Renal cortex interstitium (tissue), 11 donors: Measurements from ENCODE around the gene LRRC46. TPM values are rescaled to one million over a fixed set of nuclear protein-coding genes. Genes with fewer than 3 reads are reported as not detected.

Source experiments
- DNase-seq, 11 donors: peaks; one replicate each; pipeline ENCODE4 v3.0.0-alpha.2; 2013; ENCODE audit warnings: low read depth in 9 of 11, low spot score in 4 of 11; ENCODE audit errors: extremely low read depth in 1 of 11
- polyA plus RNA-seq, 3 donors: library from polyadenylated mRNA; unstranded; fragments of 120-200 nt; gene quantifications; one replicate each; pipeline ENCODE4 v1.2.1, GENCODE V29; 2013; ENCODE audit not compliant: insufficient read length in 3 of 3

Gene LRRC46
- polyA plus RNA-seq, 3 donors: 2.5 to 3.6 (median 3.4) TPM

DNA sequence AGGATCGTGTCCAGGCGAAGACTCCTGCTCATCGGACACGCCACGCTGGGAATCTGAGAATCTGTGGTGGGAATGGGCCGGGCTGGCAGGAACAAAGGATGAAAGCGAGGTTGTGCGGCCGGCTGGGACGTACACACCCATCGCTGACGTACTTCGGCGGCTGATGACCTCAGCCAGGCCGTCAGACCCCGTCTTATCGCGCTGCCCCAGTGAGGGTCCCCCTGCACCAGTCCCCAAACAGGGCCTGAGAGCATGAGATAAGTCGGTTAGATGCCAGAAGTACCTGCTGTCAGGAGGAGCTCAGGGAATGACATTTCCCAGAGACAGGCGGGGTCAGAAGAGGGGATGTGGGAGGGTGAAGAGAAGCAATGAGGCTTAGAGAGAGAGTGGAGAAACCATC is 35.5 kb downstream of the LRRC46 start:
- no peak for DNase-seq

DNA sequence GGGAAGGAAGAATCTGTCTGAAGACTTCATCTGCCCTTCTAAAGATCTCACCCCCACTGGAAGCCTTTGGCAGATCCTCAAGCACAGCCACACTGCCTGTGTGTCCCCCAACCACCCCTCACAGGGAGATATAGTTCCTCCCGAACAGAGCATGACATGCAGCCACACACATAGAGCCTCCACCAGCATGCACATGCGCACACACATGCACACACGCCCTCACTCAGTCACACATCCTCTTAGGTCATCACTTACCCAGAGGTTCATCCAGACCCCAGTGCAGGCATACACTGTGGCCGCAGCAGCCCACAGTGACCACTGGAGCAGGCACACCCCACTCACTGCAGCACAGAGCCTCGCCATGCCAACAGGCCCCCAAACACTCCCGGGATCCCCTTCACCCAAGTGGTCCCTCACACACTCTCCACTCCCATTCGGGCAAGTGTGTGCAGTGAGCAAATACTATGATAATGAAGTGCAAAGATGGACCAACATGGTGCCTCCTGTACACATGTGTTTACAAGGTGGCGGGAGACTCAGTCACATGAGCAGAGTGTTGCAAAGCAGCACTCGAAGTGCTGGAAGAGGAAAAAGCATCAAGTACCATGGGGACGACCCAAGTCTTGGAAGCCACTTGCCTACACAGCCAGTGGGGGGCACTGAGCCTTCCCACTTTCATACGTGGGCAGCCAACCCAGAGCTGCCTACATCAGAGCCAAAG is 36.5 kb downstream of the LRRC46 start:
- DNase-seq: no peak

DNA sequence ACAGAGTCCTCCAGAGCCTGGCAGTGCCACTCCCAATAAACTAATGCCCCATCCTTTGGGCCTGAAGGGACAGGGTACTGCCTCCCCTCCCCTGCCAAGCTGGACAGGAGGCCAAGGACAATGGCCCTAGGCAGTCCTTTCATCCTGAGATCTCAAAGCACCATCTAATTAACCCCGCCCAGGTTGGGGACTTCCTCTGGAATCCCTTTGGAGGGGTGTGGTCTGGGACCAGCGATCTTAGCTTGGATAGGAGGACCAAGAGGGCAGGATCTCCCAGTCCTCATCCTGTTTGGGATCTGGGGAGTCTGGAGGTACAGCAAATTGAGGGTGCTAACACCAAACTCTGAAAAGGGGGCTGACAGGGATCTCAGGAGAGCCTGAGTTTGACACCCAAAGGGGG is 37.6 kb downstream of the LRRC46 start:
- DNase-seq: no peak

DNA sequence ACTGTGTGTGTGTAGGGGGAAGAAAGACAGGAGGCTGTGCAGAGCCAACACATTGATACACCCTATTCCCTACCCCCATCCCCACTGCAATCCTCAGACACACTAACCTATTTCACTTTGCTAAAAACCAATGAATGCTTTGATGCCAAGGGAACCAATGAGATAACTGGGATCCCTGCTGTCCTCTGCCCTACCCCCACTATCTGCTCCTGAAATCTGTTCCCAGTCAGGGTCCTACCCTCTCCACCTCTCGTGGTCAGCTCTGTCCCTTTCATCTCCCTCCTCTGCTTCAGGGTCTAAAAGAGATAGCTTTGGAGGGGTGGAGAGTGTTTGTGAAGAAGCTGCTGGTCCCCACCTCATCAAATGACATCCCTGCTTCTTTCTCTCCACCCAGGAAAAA is 38.6 kb downstream of the LRRC46 start:
- DNase-seq: no peak

DNA sequence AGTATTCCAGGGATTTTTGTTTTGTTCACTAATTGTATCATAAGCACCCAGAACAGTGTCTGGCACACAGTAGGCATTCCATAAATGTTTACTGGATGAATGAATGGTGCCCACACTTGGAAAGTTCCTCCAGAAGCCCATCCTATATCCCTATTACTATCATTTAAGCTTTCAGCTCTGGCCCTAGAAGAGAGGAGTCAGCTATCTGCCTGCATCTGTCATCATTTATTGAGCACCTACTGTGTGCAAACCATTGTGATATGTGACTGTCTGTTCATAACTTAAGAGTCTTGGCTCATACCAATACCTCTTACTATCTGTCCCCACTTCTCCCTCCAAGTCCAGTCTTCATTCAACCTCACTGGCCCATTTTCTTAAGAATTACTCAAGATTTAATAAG is 39.6 kb downstream of the LRRC46 start:
- no peak for DNase-seq

DNA sequence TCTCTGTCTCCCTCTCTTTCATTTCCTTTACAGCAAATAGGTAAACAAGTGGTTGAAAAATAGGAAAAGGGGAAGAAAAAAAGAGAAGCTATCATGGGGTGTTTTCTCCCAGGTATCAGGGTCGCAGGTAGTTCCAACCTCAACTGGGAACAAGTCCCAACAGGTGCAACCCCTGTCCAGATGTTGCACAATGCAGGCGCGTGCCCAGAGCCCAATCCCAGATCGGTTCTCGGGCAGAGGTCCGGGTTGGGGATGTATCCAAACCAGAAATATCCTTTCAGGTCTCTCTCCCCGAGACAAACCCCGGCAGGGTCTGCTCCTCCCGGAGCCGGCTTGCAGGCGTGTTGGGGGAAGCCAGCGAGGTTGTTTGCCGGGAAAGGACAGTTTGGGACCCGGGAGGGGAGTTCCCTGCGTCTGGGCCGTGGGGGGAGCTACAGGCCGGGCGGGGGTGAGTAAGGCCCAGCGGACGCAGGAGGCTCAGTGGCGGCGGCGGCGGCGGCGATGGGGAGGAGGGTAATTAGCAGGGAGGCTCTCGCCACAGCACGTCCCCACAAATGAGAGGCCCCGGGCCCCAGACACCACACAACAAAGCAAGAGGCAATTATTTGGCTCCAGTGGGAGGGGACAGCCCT is 40.7 kb downstream of the LRRC46 start:
- DNase-seq: no peak

DNA sequence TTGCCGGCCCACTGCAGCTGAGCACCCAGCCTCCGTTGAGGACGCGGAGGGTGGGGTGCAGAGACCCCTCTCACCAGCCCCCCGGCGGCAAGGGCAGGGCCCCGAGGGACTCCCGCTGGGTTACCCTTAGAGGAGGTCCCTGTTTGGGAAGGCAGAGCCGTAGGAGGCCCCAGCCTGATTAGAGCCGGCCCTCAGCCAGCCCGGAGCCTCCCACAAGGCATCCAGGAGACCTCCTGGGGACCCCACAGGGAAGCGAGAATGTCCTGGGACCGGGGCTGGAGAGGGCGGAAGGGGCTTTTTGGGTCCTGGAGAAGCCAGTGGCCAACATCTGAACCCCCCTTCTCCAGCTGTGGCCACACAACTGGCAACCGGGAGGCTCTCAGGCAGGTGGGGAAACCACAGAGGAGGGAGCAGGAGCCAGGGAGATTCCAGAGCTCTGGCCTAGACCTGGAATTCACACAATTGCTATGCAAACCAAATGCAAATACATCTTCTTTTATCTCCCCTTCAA is 41.2 kb downstream of the LRRC46 start:
- DNase-seq: no peak

DNA sequence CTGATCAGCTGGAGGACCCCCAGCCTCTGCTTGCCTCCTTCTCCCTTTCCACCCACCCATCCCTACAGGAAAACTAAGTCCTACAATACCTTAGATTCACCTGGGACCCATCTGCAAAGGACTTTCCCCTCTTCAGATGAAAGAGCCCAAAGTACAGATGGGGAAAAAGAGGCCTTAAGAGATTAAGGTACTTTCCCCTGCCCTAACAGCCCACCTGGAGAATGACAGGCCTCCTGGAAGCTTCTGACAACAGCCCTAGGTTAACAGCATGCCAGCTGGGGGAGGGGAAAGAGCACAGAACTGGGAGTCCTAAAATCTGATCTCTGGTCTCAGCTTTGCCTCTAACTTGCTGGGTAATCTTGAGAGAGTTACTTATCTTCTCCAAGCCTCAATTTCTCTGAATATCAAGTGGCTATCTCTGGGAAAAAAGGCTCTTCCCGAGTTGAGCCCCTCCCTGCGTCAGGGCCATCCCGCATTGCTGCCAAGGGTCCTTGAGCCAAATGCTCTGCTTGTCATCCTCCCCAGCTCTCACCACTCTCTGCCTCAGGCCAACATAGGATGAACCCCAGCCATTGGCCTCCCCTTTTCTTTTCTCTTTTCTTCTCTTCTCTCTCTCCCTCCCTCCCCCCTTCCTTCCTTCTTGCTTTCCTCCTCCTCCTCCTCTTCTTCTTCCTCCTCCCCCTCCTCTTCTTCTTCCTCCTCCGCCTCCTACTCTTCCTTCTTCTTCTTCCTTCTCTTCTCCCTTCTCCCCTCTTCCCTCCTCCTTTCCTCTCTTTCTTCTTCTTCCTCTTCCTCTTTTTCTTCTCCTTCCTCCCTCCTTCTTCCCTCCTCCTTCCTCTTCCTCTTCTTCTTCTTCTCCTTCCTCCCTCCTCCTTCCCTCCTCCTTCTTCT is 42.0 kb downstream of the LRRC46 start:
- no peak for DNase-seq

DNA sequence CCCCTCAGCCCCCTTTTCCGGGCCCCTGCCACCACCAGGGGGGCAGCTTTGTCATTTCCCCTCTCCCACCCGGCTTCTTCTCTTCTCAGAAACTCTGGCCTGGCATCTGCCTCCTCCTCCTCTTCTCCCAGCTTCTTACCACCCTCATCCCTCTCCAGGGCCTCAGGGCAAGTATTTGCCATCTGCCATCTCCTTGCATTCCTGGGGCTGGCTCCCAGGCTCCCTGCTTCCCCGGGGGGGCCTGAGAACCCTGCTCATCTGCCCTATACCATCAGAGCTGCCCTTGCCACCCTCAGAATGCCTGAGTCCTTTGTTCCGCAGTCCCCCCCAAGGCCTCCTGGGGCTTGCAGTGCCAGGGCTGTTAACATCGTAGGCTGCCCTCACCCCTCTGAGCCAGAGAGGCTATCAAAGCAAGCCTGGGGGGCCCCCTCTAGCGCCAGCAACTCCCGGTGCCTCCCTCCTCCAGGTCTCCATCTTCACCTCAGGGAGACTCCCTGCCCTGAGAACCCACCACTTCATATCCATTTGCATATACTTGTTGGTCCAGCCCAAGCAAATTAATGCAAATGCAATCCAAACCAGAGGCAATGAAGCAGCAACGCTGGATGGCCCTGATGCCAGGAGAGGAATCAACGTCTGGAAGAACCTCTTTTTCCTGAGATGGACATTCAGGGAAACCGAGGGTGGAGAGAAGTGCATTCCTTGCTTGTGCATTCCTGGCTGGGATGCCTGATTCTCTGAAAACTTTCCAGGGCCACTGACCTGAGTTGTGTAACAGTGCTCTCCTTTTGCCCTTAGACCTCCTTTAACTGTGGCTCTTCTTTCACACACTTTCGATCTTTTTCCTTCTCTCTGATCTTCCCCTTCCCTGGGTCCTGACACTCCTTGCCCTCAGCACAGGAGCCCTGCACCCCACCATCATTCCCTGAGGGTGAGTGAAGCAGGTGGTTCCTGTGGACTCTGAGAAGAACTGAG is 43.8 kb downstream of the LRRC46 start:
- DNase-seq: no peak

DNA sequence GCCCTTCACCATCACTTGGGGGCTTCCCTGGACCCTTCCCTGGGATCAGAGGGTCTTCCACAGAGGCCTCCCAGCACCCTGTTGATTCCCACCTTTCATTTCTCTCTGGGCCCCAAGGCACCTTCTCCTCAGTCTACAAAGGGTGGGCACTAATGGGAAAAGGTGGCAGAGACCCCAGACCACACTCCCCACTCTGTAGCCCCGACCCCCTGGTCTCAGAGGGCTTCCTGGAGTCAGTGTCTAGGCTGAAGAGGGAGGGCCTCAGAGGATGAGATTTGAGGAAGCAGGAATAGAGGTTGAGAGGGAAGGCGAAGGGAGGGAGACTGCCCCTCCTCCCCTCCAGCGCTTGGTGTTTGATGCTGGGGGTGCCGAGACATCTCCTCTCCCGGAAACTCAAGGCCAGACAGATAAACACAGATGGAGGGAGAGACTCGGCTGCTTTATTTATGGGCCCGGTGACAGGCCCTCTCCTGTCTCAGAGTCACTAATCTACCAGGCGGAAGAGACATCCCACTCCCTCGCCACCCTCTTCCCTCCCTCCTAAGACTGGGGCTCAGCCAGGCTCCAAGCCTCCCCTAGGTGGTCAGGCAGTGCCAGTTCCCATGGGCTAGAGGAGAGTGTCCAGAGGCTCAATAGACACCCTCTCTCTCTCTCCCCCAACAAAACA is 46.0 kb downstream of the LRRC46 start:
- DNase-seq: peak in 7 of 11 donors; percentile 44 to 80 (median 70)

DNA sequence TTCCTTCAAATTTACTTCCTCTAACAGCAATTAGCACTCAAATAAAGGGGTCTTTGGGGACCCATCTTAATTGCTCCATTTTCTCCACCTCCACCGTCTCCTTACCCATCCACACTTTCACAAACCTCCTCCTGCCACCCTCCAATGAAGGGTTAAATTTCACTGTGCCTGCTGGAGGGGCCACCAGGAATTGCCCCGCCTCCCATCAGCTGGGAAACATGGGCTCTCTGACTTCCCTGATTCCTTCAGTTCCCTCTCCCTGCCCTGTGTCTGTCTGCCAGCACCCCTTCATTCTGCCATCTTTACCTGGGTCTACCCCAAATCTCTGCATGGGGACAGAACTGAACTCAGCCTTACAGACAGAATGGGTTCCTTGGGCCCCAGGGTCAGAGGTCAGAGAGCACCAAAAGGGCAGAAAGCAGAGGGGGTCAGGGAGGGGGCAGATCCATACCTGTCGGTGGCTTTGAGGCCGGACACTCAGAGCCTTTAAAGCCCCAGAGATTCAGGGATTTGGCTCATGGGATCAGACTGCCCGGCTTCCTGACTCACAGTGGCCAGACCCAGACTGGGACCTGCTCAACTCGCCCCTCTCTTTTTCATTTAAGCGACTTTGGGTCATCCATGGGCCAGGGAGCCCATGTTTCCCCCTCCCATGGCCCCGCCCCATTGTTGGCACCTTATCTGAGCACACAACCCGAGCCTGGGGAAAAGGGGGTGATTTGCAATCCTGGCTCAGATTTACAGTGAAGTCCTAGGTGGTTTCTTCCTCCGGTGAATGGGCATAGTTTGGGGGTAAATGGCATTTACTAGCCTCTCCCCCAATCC is 46.9 kb downstream of the LRRC46 start:
- DNase-seq: no peak

DNA sequence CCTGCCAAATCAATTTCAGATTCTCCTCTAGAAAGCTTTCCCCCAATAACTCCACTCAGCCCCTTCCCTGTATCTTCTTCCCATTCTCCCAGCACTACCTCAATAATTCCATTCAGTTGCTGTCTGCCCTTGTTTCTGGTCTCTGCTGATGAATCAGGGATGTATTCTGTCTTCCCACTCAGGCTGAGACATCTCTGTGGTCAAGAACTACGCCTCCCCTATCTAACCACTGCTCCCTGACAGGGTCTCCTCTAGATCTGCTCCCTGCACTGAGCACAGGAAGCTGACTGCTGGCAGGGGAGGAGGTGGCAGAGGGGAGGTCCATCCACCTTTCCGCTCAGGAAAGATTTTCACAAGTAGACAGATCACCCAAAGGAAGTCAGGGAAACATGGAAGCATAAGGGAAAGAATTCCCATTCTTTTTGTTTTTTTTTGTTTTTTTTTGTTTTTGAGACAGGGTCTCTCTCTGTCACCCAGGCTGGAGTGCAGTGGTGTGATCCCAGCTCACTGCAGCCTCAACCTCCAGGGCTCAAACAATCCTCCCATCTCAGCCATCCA is 47.6 kb downstream of the LRRC46 start:
- no peak for DNase-seq

DNA sequence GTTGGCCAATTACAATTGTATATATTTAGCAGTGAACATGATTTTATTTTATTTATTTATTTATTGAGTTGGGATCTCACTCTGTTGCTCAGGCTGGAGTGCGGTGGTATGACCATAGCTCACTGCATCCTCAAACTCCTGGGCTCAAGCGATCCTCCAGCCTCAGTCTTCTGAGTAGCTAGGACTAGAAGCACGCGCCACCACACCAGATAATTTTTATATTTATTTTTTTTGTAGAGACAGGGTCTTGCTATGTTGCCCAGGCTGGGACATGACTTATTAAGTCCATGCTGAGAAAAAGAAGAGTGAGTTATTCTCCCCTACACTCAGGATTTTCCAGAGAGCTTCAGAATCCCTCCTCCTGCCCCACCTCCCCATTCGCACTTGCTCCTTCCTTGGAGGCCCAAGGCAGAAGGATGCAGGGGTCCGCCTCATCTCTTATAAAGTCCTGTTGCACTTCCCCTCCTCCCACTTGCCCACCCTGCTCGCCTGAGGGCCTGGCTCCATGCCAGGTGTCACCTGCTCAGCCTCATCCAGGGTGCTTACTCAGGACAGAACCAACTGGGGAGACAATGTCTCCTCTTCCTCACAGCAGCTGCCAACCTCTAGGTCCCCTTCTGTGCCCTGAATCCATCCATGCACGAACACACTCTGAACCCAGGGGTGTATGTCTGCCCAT is 48.4 kb downstream of the LRRC46 start:
- DNase-seq: no peak

DNA sequence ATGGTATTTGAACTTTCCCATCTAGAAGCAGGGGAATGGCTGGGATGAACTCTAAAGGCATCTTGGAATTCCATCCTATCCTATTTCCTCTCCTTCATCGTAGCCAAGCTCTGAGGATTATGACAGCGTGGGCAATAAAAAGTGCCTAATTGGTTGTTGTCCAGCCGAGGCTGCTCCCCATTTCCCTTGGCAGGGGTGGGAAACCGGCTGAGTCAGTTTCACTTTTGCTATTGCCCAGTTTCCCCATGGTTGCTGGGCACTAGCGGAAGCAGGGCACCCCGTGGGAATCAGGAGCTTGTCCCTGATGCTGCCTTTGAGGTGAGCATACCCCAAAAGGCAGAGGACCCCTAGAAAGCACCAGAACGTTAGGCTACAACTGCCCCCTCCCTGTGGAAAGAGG is 50.8 kb downstream of the LRRC46 start:
- no peak for DNase-seq

DNA sequence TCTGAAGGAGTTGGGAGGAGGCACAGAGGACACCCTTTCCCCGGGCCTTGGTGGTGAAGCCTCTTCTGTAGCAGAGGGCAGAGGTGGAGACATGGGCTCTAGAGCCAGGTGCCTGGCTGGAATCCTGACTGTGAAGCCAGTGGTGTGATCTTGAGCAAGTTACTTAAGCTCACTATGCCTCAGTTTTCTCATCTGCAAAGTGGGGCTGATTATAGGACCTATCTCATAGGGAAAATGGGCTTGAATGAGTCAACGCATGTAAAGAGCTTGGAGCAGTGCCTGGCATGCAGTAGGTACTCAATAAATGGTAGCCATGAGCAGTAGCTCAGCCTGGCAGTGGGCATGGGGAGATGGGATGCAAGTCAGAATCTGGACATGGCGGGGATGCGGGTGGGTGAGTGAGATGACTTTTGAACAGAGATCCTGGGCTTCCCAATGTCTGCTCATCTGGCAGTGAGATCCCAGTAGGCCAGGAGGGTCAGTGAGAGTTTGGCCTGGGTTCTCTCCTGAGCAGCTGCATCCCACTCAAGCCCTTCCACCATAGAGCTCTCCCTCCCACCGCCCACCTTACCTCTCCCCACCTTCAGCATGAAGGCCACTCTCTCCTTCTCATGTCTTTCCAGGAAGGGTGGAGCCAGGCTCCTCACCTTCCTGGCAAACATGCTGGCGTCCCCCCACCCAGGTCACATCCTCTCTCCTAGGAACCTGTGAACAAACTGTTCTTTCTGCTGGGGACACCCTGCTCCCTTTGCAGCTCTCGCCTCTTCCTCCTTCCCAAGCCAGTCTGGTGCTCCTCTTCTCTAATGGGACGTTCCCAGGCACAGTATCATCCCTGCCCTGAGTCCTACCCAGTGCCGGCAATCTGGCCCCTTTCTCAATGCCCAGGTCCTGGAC is 51.5 kb downstream of the LRRC46 start:
- no peak for DNase-seq
